Smooth muscle cell (in vitro differentiated cells): ENCODE data around the gene RAET1E. TPM values are rescaled to one million over a fixed set of nuclear protein-coding genes. Genes with fewer than 3 reads are reported as not detected.
"Not testable (repeated sequence)": the region's sequence is repeated elsewhere in the genome, so short reads cannot be mapped to it uniquely, and the experiment has no call there.

Source experiments
- DNase-seq: peaks from one replicate; lab custom pipeline; 2025; ENCODE audit not compliant: unreplicated experiment; lab: John Stamatoyannopoulos, UW
- H2AFZ ChIP-seq: fragments of 200-600 bp; sonication (generic); 2 replicates; pipeline ENCODE4 v1.6.0; 2016; ENCODE audit warnings: antibody characterized with exemption, low read depth, mild to moderate bottlenecking
- H3F3A ChIP-seq: fragments of 200-600 bp; sonication (generic); 2 replicates; pipeline ENCODE4 v1.6.0; 2017; ENCODE audit warnings: antibody characterized with exemption, low read depth
- H3K27ac ChIP-seq: fragments of 200-600 bp; sonication (generic); 2 replicates; pipeline ENCODE4 v1.5.1; 2016; ENCODE audit warnings: low read depth, mild to moderate bottlenecking
- H3K27me3 ChIP-seq: fragments of 200-600 bp; sonication (generic); 2 replicates; pipeline ENCODE4 v1.6.1; 2016; ENCODE audit warnings: low read depth, mild to moderate bottlenecking
- H3K36me3 ChIP-seq: fragments of 200-600 bp; sonication (generic); 2 replicates; pipeline ENCODE4 v1.5.1; 2016; ENCODE audit warnings: low read depth
- H3K4me1 ChIP-seq: fragments of 200-600 bp; sonication (generic); 2 replicates; pipeline ENCODE4 v1.5.1; 2016; ENCODE audit warnings: low read depth
- H3K4me2 ChIP-seq: fragments of 200-600 bp; sonication (generic); 2 replicates; pipeline ENCODE4 v1.6.0; 2016; ENCODE audit warnings: mild to moderate bottlenecking
- H3K4me3 ChIP-seq: fragments of 200-600 bp; sonication (generic); 2 replicates; pipeline ENCODE4 v1.5.1; 2016; ENCODE audit warnings: mild to moderate bottlenecking
- H3K79me2 ChIP-seq: fragments of 200-600 bp; sonication (generic); 2 replicates; pipeline ENCODE4 v1.6.0; 2016; ENCODE audit warnings: low read depth, mild to moderate bottlenecking
- H3K9ac ChIP-seq: fragments of 200-600 bp; sonication (generic); 2 replicates; pipeline ENCODE4 v1.6.0; 2016; ENCODE audit warnings: low read depth
- H3K9me3 ChIP-seq: fragments of 200-600 bp; sonication (generic); replicated peaks from 2 replicates; pipeline ENCODE4 v1.5.1; 2016; ENCODE audit warnings: low read depth
- H4K20me1 ChIP-seq: fragments of 200-600 bp; sonication (generic); 2 replicates; pipeline ENCODE4 v1.6.0; 2016; ENCODE audit warnings: low read depth
- CTCF ChIP-seq: fragments of 200-600 bp; sonication (generic); IDR thresholded peaks from 2 replicates; pipeline ENCODE4 v1.5.1; 2017; ENCODE audit warnings: borderline replicate concordance, mild to moderate bottlenecking, antibody characterized with exemption; ENCODE audit not compliant: insufficient read depth, poor library complexity, severe bottlenecking
- WGBS: methylation state at CpG from one replicate; pipeline ENCODE4 v1.1.7; 2016; ENCODE audit warnings: low lambda C conversion rate; 5-methylcytosine and 5-hydroxymethylcytosine counted together
- polyA plus RNA-seq: library from polyadenylated mRNA; unstranded; fragments of >200 nt; fragmentation: Nextera tagmentation; extraction: Ambion mirVana; gene quantifications from 2 replicates; pipeline ENCODE4 v1.2.1, GENCODE V29; 2016
- total RNA-seq: library from RNA; depleted of rRNA; stranded (reverse); fragments of >200 nt; gene quantifications from 2 replicates; pipeline ENCODE4 v1.2.3, GENCODE V29; 2014

Gene RAET1E
- total and polyA plus RNA-seq, 2 experiments from 2014 or later: not detected

DNA sequence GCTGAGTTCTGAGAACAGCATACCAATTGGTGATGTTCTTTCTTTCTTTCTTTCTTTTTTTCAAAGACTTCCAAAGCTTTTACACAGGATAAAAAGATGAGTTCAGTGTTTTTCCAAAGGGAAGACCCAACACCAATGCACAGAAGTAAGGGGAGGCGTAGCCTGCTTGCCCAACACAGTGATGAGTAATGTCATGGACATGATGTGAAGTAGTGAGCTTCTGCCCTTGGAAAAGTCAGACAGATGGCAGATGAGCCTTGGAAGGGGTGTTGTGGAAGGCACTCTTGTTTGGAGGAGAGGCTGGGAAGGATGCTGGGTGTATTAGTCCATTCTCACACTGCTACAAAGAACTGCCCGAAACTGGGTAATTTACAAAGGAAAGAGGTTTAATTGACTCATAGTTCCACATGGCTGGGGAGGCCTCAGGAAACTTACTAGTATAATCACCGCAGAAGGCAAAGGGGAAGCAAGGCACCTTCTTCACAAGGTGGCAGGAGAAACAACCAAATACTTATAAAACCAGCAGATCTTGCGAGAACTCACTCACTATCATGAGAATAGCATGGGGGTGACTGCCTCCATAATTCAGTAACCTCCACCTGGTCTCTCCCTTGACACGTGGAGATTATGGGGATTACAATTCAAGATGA, 46.3 kb downstream of the RAET1E start:
- Histone ChIP-seq H3K4me1 (peaks cover 19% of the 10 kb centered on the region), H3K27ac (peak overlapping the region; percentile 97), H3K4me2 (peak overlapping the region; percentile 42), H3K4me3 (no peak overlapping the region), H2AFZ (no peak overlapping the region), H3K9me3 (no peaks in the 10 kb centered on the region), H3K36me3 (no peaks in the 10 kb centered on the region), H4K20me1 (peaks cover 6% of the 10 kb centered on the region), H3F3A (peaks cover 40% of the 10 kb centered on the region), H3K27me3 (no peaks in the 10 kb centered on the region), H3K79me2 (peaks cover 20% of the 10 kb centered on the region), H3K9ac (no peak overlapping the region)
- WGBS: 66% methylated on average over 5 of the region's 5 CpGs
- no peak for TF ChIP-seq CTCF
- no peak for DNase-seq

DNA sequence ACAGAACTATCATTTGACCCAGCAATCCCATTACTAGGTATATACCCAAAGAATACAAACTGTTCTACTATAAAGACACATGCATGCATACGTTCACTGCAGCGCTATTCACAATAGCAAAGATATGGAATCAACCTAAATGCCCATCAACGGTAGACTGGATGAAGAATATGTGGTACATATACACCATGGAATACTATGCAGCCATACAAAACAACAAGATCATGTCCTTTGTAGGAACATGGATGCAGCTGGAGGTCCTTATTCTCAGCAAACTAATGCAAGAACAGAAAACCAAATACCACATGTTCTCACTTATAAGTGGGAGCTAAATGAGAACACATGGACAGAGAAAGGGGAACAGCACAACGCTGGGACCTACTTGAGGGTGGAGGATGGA, 49.6 kb downstream of the RAET1E start:
- not testable (repeated sequence) for H3K9me3 ChIP-seq, H3K4me3 ChIP-seq, H3K4me2 ChIP-seq, H3K79me2 ChIP-seq, DNase-seq, H3K4me1 ChIP-seq, H3K27me3 ChIP-seq, H3K36me3 ChIP-seq, H2AFZ ChIP-seq
- Histone ChIP-seq H4K20me1 (peaks cover 16% of the 10 kb centered on the region), H3K27ac (peak overlapping the region; percentile 83), H3K9ac (peak overlapping the region; percentile 0), H3F3A (peaks cover 17% of the 10 kb centered on the region)
- WGBS: 87% methylated on average over 4 of the region's 4 CpGs

Other genes with a start within 250 kb of the RAET1E start
- gene KATNA1, start 249.4 kb downstream of the RAET1E start, total RNA-seq: 24.6 and 27.7 TPM in 2 replicates
- gene KATNA1, start 249.4 kb downstream of the RAET1E start, polyA plus RNA-seq: 17.8 and 20.7 TPM in 2 replicates
- gene LATS1, start 180.0 kb downstream of the RAET1E start, total RNA-seq: 28.3 and 32.0 TPM in 2 replicates
- 8.5 and 10.0 TPM in 2 replicates for gene LATS1, start 180.0 kb downstream of the RAET1E start, polyA plus RNA-seq
- 33.8 and 39.0 TPM in 2 replicates for gene NUP43, start 151.6 kb downstream of the RAET1E start, total RNA-seq
- gene NUP43, start 151.6 kb downstream of the RAET1E start, polyA plus RNA-seq: 5.9 and 8.3 TPM in 2 replicates
- 96.9 and 97.9 TPM in 2 replicates for gene PCMT1, start 148.4 kb downstream of the RAET1E start, total RNA-seq
- 133 and 139 TPM in 2 replicates for gene PCMT1, start 148.4 kb downstream of the RAET1E start, polyA plus RNA-seq
- 69.5 and 85.5 TPM in 2 replicates for gene LRP11, start 33.8 kb downstream of the RAET1E start, total RNA-seq
- gene LRP11, start 33.8 kb downstream of the RAET1E start, polyA plus RNA-seq: 62.0 and 75.3 TPM in 2 replicates
- 0.31 and 2.4 TPM in 2 replicates for gene RAET1G, start 25.0 kb upstream of the RAET1E start, total RNA-seq
- gene RAET1G, start 25.0 kb upstream of the RAET1E start, polyA plus RNA-seq: 0.84 and 1.7 TPM in 2 replicates
- gene ULBP2, start 43.9 kb upstream of the RAET1E start, total RNA-seq: 8.8 and 9.8 TPM in 2 replicates
- 9.4 and 11.7 TPM in 2 replicates for gene ULBP2, start 43.9 kb upstream of the RAET1E start, polyA plus RNA-seq
- gene ULBP1, start 65.8 kb upstream of the RAET1E start, total RNA-seq: 0.72 and 1.5 TPM in 2 replicates
- 1.5 and 1.7 TPM in 2 replicates for gene ULBP1, start 65.8 kb upstream of the RAET1E start, polyA plus RNA-seq
- 1.4 and 3.6 TPM in 2 replicates for gene RAET1L, start 127.4 kb upstream of the RAET1E start, total RNA-seq
- gene RAET1L, start 127.4 kb upstream of the RAET1E start, polyA plus RNA-seq: 0.23 and 0.85 TPM in 2 replicates
- gene ULBP3, start 171.0 kb upstream of the RAET1E start, total RNA-seq: 6.0 and 11.7 TPM in 2 replicates
- gene ULBP3, start 171.0 kb upstream of the RAET1E start, polyA plus RNA-seq: 2.4 and 3.4 TPM in 2 replicates
- gene PPP1R14C, start 244.9 kb upstream of the RAET1E start, total RNA-seq: 7.1 and 7.9 TPM in 2 replicates
- gene PPP1R14C, start 244.9 kb upstream of the RAET1E start, polyA plus RNA-seq: 2.6 and 11.1 TPM in 2 replicates